Memory B cell (primary cell): ENCODE data around the gene GRID2.

ENCODE experiments used
- ATAC-seq: fragments of 150-1000 bp; cut with Tn5 transposase; 2 replicates; pipeline ENCODE4 v1.10.0; 2021; ENCODE audit warnings: low read depth, mild to moderate bottlenecking, moderate library complexity
- DNase-seq, 2 donors: peaks; one replicate each; pipeline ENCODE4 v3.0.0; 2022; ENCODE audit warnings: low spot score in 2 of 2
- H3K27ac Mint-ChIP-seq: one replicate; pipeline ENCODE4 v1.8.0; 2022; ENCODE audit warnings: mild to moderate bottlenecking, moderate library complexity, mixed read lengths
- H3K27me3 Mint-ChIP-seq: one replicate; pipeline ENCODE4 v1.8.0; 2022; ENCODE audit warnings: mixed read lengths
- H3K36me3 Mint-ChIP-seq: one replicate; pipeline ENCODE4 v1.8.0; 2022; ENCODE audit warnings: mild to moderate bottlenecking, mixed read lengths
- H3K4me1 Mint-ChIP-seq: one replicate; pipeline ENCODE4 v1.8.0; 2022; ENCODE audit warnings: mixed read lengths
- H3K4me3 Mint-ChIP-seq: one replicate; pipeline ENCODE4 v1.8.0; 2022; ENCODE audit warnings: mild to moderate bottlenecking, moderate library complexity, mixed read lengths
- H3K9me3 Mint-ChIP-seq: one replicate; pipeline ENCODE4 v1.8.0; 2022; ENCODE audit warnings: mixed read lengths

Gene GRID2

GRCh38 chr4:92566269-92566668 is 262.5 kb downstream of the GRID2 start:
- DNase-seq (no peak), ATAC-seq (no peak)
- no peaks in the 10 kb centered on the region for H3K27me3 Mint-ChIP-seq
- peaks cover 7% of the 10 kb centered on the region for H3K9me3 Mint-ChIP-seq
- no peak overlapping the region for H3K4me3 Mint-ChIP-seq
- H3K36me3 Mint-ChIP-seq: no peaks in the 10 kb centered on the region
- H3K27ac Mint-ChIP-seq: no peak overlapping the region
- H3K4me1 Mint-ChIP-seq: no peaks in the 10 kb centered on the region

DNA sequence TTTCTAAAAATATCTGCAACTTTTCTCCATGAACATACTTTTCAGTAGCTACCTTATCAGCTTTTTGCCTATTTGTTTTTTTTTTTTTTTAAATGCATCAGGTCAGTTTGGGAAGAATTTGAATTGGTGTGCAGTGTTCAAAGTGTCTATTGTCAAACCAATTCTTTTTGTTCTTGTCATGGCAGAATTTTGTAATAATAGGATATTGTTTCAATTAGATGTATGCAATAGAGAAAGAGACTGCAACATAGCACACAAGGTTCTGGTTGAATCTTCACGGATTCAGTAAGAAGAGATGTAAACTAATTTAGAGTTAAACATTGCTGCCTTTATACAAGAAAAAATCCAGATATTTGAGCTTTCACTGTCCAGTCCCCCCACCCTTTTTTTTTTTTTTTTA is 277.1 kb downstream of the GRID2 start:
- no peak for DNase-seq
- H3K27me3 Mint-ChIP-seq: no peaks in the 10 kb centered on the region
- H3K36me3 Mint-ChIP-seq: no peaks in the 10 kb centered on the region

DNA sequence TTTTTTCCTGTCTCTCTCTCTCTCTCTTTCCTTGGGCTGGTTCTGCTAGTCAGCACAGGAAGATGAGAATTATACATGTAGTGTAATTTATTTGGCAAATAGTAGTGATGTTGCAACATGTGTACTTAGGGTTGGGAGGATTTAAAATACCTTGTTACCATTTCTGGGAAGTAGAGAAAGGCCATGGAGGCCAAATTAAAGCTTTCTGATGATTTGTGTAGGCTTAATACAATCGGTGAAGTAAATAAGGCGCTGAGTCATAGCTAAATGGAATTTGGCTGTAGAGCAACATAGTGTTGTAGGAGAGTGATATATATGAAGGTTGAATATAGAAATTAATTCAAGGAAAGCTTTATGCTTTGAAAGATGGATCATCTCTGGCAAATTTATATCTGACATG is 295.3 kb downstream of the GRID2 start:
- no peak overlapping the region for H3K27ac Mint-ChIP-seq
- H3K4me1 Mint-ChIP-seq: no peaks in the 10 kb centered on the region
- H3K27me3 Mint-ChIP-seq: no peaks in the 10 kb centered on the region
- ATAC-seq: no peak
- no peak overlapping the region for H3K4me3 Mint-ChIP-seq
- H3K36me3 Mint-ChIP-seq: no peaks in the 10 kb centered on the region
- DNase-seq: no peak
- H3K9me3 Mint-ChIP-seq: peaks cover 4% of the 10 kb centered on the region

More for the DNA sequence above, 277.1 kb downstream of the GRID2 start:
- no peak for ATAC-seq
- Mint-ChIP-seq H3K4me3 (no peak overlapping the region), H3K9me3 (peaks cover 7% of the 10 kb centered on the region), H3K4me1 (no peaks in the 10 kb centered on the region), H3K27ac (no peak overlapping the region)

- no peaks in the 10 kb centered on the region for H3K4me1 Mint-ChIP-seq
- no peak overlapping the region for H3K27ac Mint-ChIP-seq
- H3K27me3 Mint-ChIP-seq: no peaks in the 10 kb centered on the region
- no peaks in the 10 kb centered on the region for H3K36me3 Mint-ChIP-seq
- no peak for DNase-seq
- ATAC-seq: no peak
- H3K4me3 Mint-ChIP-seq: no peak overlapping the region
- H3K9me3 Mint-ChIP-seq: peaks cover 3% of the 10 kb centered on the region
These were observed 296.9 kb downstream of the GRID2 start for GRCh38 chr4:92600638-92601037.

- H3K36me3 Mint-ChIP-seq: no peaks in the 10 kb centered on the region
- H3K4me3 Mint-ChIP-seq: no peak overlapping the region
- ATAC-seq: no peak
- H3K27ac Mint-ChIP-seq: no peak overlapping the region
- peaks cover 5% of the 10 kb centered on the region for H3K9me3 Mint-ChIP-seq
- H3K4me1 Mint-ChIP-seq: no peaks in the 10 kb centered on the region
- H3K27me3 Mint-ChIP-seq: no peaks in the 10 kb centered on the region
- no peak for DNase-seq
These were observed 302.5 kb downstream of the GRID2 start for GRCh38 chr4:92606227-92606626.

DNA sequence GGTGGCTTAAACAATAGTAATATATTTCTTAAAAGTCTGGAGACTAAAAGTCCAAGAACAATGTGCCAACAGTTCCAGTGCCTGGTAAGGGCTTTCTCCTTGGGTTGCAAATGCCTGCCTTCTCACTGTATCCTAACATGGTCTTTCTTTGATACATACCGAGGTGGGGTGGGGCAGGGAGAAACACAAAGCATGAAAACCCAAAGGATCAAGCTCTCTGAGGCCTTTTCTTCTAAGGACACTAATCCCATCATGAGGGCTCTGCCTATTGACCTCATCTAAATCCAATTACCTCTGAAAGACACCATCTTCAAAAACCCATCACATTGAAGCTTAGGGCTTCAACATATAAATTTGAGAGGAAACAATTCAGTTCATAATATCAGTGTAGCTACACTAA is 311.3 kb downstream of the GRID2 start:
- no peak for ATAC-seq
- DNase-seq: no peak
- H3K4me1 Mint-ChIP-seq: no peaks in the 10 kb centered on the region
- H3K27me3 Mint-ChIP-seq: no peaks in the 10 kb centered on the region
- H3K9me3 Mint-ChIP-seq: peaks cover 3% of the 10 kb centered on the region
- H3K36me3 Mint-ChIP-seq: no peaks in the 10 kb centered on the region
- no peak overlapping the region for H3K4me3 Mint-ChIP-seq
- H3K27ac Mint-ChIP-seq: no peak overlapping the region

GRCh38 chr4:92618968-92619367 is 315.2 kb downstream of the GRID2 start:
- no peak overlapping the region for H3K4me3 Mint-ChIP-seq
- H3K36me3 Mint-ChIP-seq: no peaks in the 10 kb centered on the region
- H3K27ac Mint-ChIP-seq: no peak overlapping the region
- no peak for DNase-seq
- no peaks in the 10 kb centered on the region for H3K4me1 Mint-ChIP-seq
- H3K9me3 Mint-ChIP-seq: peaks cover 1% of the 10 kb centered on the region
- no peaks in the 10 kb centered on the region for H3K27me3 Mint-ChIP-seq
- no peak for ATAC-seq

DNA sequence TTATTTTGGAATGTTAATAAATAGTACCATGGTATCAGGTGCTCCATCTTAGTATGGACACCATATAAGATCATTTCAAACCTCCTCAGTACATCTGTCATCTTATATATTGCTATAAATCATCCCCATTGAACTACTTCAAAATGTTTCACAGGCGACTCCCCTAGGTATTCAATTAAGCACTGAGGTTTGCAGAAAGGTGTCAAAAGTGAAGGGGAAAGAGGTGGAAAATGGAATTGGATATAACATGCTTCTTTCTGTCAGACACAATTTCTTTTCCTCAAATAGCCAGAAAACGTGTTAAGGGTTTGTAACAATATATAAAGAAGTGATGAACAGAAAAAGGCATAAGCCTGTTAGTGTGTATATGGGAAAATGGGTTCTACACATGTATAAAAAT is 325.5 kb downstream of the GRID2 start:
- DNase-seq (no peak), ATAC-seq (no peak)
- H3K27ac Mint-ChIP-seq: no peak overlapping the region
- no peaks in the 10 kb centered on the region for H3K27me3 Mint-ChIP-seq
- H3K4me1 Mint-ChIP-seq: no peaks in the 10 kb centered on the region
- no peaks in the 10 kb centered on the region for H3K36me3 Mint-ChIP-seq
- H3K4me3 Mint-ChIP-seq: no peak overlapping the region
- peaks cover 6% of the 10 kb centered on the region for H3K9me3 Mint-ChIP-seq

DNA sequence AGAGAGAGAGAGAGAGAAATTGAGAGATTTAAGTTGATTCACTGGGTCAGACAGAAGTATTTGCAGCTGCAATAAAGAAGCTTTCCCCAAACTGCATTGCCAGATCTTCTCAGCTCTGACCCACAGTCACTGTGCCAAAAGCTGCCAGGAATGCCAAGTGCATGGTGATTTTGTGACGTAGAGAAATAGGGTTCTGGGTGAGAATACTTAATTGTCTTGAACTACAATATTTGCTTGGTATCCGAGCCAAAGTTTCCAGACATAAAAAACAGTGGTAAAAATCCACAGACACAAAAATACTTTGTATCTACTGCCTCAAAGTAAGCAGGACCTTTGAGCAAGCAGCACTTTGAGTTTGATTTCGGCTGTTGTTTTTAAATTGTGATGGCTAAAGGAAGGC is 331.1 kb downstream of the GRID2 start:
- Mint-ChIP-seq H3K36me3 (no peaks in the 10 kb centered on the region), H3K27ac (no peak overlapping the region), H3K27me3 (no peaks in the 10 kb centered on the region), H3K9me3 (peaks cover 1% of the 10 kb centered on the region), H3K4me3 (no peak overlapping the region), H3K4me1 (no peaks in the 10 kb centered on the region)
- no peak for ATAC-seq
- no peak for DNase-seq

GRCh38 chr4:92636038-92636806 is 332.5 kb downstream of the GRID2 start:
- DNase-seq (no peak), ATAC-seq (no peak)
- Mint-ChIP-seq H3K4me3 (no peak overlapping the region), H3K4me1 (no peaks in the 10 kb centered on the region), H3K36me3 (no peaks in the 10 kb centered on the region), H3K27me3 (no peaks in the 10 kb centered on the region), H3K27ac (no peak overlapping the region), H3K9me3 (peaks cover 1% of the 10 kb centered on the region)

DNA sequence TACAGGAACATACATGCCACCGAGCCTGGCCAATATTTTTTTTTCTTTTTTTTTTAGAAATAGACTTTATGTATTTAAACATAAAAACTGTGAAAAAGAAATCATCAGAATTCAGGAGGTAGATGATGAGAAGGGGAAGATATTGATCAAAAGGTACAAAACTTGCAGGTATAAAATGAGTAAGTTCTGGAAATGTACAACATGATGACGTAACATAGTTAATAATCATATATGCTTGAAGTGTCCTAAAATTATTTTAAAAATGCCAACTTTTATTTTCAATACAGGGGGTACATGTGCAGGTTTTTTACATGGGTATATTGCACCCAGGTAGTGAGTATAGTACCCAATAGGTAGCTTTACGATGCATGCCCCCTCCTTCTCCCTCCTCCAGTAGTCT is 337.6 kb downstream of the GRID2 start:
- DNase-seq (no peak), ATAC-seq (no peak)
- H3K27ac Mint-ChIP-seq: no peak overlapping the region
- no peaks in the 10 kb centered on the region for H3K4me1 Mint-ChIP-seq
- peaks cover 4% of the 10 kb centered on the region for H3K9me3 Mint-ChIP-seq
- no peaks in the 10 kb centered on the region for H3K27me3 Mint-ChIP-seq
- H3K36me3 Mint-ChIP-seq: no peaks in the 10 kb centered on the region
- H3K4me3 Mint-ChIP-seq: no peak overlapping the region

- Mint-ChIP-seq H3K4me3 (no peak overlapping the region), H3K27ac (no peak overlapping the region), H3K9me3 (peaks cover 6% of the 10 kb centered on the region), H3K36me3 (no peaks in the 10 kb centered on the region), H3K27me3 (no peaks in the 10 kb centered on the region), H3K4me1 (no peaks in the 10 kb centered on the region)
- ATAC-seq: no peak
- no peak for DNase-seq
These were observed 343.1 kb downstream of the GRID2 start for GRCh38 chr4:92646826-92647225.

DNA sequence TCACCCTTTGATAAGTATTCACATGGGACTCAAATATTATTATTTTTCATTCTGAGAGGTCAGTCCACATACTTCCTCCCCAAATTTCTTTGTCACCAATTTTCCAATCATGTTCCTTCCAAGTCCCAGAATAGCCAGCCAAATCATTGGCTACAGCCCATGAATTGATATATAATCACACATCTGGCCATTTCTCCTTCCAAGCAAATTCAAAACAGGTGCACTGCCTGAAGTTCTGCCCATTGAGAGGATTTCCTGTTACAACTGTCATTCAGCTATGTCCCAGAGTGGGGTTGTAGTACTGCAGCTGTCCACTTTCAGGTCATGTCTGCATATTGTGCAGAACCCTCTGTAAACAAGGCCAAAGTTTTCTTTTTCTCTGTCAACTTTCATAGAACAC is 347.8 kb downstream of the GRID2 start:
- ATAC-seq: no peak
- Mint-ChIP-seq H3K27me3 (no peaks in the 10 kb centered on the region), H3K9me3 (peaks cover 3% of the 10 kb centered on the region), H3K27ac (no peak overlapping the region), H3K4me3 (no peak overlapping the region), H3K36me3 (no peaks in the 10 kb centered on the region), H3K4me1 (no peaks in the 10 kb centered on the region)
- DNase-seq: no peak

DNA sequence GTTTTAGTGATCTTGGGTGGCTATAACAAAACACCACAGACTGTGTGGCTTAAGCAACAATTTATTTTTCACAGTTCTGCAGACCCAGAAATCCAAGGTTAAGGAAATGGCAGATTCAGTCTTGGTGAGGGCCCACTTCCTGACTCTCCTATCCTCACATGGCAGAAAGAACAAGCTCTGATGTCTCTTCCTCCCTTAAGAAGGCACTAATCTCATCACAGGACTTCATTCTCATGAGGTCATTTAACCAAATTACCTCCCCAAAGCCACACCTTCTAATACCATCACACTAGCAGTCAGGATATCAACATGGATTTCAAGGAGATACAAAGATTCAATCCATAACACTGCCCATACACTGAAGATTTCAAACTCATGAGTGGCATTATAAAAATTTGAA is 350.3 kb downstream of the GRID2 start:
- no peaks in the 10 kb centered on the region for H3K4me1 Mint-ChIP-seq
- peaks cover 3% of the 10 kb centered on the region for H3K9me3 Mint-ChIP-seq
- ATAC-seq (no peak), DNase-seq (no peak)
- H3K27ac Mint-ChIP-seq: no peak overlapping the region
- H3K27me3 Mint-ChIP-seq: no peaks in the 10 kb centered on the region
- no peaks in the 10 kb centered on the region for H3K36me3 Mint-ChIP-seq
- H3K4me3 Mint-ChIP-seq: no peak overlapping the region

GRCh38 chr4:92657695-92658094 is 353.9 kb downstream of the GRID2 start:
- no peak for DNase-seq
- no peak overlapping the region for H3K4me3 Mint-ChIP-seq

More at GRCh38 chr4:92657695-92658094, 353.9 kb downstream of the GRID2 start:
- no peaks in the 10 kb centered on the region for H3K27me3 Mint-ChIP-seq
- peaks cover 2% of the 10 kb centered on the region for H3K9me3 Mint-ChIP-seq
- H3K4me1 Mint-ChIP-seq: no peaks in the 10 kb centered on the region
- ATAC-seq: no peak
- no peak overlapping the region for H3K27ac Mint-ChIP-seq
- H3K36me3 Mint-ChIP-seq: no peaks in the 10 kb centered on the region
